ENCODE results near the gene CPSF3. TPM values are rescaled to one million over a fixed set of nuclear protein-coding genes. Genes with fewer than 3 reads are reported as not detected.

CPSF3 gene
- total RNA-seq, 1 experiment from 2014 or later: 95.5 TPM

DNA sequence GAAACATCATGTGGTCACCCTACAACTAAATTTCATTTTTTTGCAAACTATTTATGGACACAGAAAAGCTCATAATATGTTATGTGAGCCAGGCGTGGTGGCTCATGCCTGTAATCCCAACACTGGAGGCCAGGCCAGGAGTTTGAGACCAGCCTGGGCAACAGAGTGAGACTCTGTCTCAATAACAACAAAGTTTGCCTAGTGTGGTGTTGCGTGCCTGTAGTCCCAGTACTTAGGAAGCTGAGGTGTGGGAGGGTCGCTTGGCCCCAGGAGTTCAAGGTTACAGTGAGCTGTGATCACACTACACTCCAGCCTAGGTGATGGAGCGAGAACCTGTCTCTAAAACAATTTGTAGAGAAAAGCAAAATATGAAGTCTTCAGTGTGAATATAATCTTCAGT is 56.7 kb downstream of the CPSF3 start:
- H3K4me2 ChIP-seq (ENCODE audit: insufficient read depth, insufficient read length, low read length): no peak overlapping the region
- H3K79me1 ChIP-seq (ENCODE audit: insufficient read depth, low read depth, low read length, poor library complexity, severe bottlenecking): no peaks in the 10 kb centered on the region
- no peak overlapping the region for H2BK20ac ChIP-seq (ENCODE audit: low read depth, low read length, poor library complexity, severe bottlenecking)
- no peak overlapping the region for H3K27ac Mint-ChIP-seq
- no peak overlapping the region for H2BK5ac ChIP-seq (ENCODE audit: insufficient read length, low read length)
- no peaks in the 10 kb centered on the region for H4K20me1 ChIP-seq (ENCODE audit: control insufficient read depth, insufficient read depth, insufficient read length)
- no CpG with 5 or more reads among the region's 4 CpGs for WGBS (ENCODE audit: extremely low coverage, insufficient read length, low lambda C conversion rate)
- no peak overlapping the region for H3K4ac ChIP-seq (ENCODE audit: low read depth, low read length)
- H3K27me3 ChIP-seq (ENCODE audit: insufficient read depth, low read length): no peaks in the 10 kb centered on the region
- TF ChIP-seq, protein P1, sequence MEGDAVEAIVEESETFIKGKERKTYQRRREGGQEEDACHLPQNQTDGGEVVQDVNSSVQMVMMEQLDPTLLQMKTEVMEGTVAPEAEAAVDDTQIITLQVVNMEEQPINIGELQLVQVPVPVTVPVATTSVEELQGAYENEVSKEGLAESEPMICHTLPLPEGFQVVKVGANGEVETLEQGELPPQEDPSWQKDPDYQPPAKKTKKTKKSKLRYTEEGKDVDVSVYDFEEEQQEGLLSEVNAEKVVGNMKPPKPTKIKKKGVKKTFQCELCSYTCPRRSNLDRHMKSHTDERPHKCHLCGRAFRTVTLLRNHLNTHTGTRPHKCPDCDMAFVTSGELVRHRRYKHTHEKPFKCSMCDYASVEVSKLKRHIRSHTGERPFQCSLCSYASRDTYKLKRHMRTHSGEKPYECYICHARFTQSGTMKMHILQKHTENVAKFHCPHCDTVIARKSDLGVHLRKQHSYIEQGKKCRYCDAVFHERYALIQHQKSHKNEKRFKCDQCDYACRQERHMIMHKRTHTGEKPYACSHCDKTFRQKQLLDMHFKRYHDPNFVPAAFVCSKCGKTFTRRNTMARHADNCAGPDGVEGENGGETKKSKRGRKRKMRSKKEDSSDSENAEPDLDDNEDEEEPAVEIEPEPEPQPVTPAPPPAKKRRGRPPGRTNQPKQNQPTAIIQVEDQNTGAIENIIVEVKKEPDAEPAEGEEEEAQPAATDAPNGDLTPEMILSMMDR (conservative IDR thresholded peaks at IDR 0.05): no peak
- no peak overlapping the region for H3K4me3 Mint-ChIP-seq
- peaks cover 16 to 17% of the 10 kb centered on the region in 2 experiments for H3K4me1 Mint-ChIP-seq
- H2BK15ac ChIP-seq (ENCODE audit: low read depth, low read length): no peak overlapping the region
- H3K14ac ChIP-seq (ENCODE audit: insufficient read depth, low read length): no peak overlapping the region
- H2BK12ac ChIP-seq (ENCODE audit: insufficient read length, low read depth, low read length): no peak overlapping the region
- H3K9me3 ChIP-seq (ENCODE audit: control insufficient read depth, low read depth, low read length): no peaks in the 10 kb centered on the region
- H3K79me2 ChIP-seq (ENCODE audit: insufficient read depth, low read length): no peaks in the 10 kb centered on the region
- no peaks in the 10 kb centered on the region for H3K4me1 ChIP-seq (ENCODE audit: insufficient read depth, low read length)
- H4K8ac ChIP-seq (replicated peaks; ENCODE audit: insufficient read length, low read depth, low read length): no peak overlapping the region
- H3K36me3 Mint-ChIP-seq (ENCODE audit: insufficient read depth in 1 of 3, low read depth in 3 of 3): peaks cover 11 to 51% (median 28%) of the 10 kb centered on the region in 3 experiments; a peak in 6 of 7 replicates
- DNase-seq: no peak
- peaks cover 3 to 9% of the 10 kb centered on the region in 2 experiments; a peak in 3 of 5 replicates for H3K9me3 Mint-ChIP-seq
- no peak overlapping the region for H3T11ph ChIP-seq (ENCODE audit: low read length)
- peaks cover 1% of the 10 kb centered on the region for H3K23me2 ChIP-seq (ENCODE audit: insufficient read length, low read depth, low read length, poor library complexity, severe bottlenecking)
- no peak overlapping the region for H2AFZ ChIP-seq (ENCODE audit: low read length)
- no peak overlapping the region for H4K91ac ChIP-seq (ENCODE audit: insufficient read length, low read depth, low read length)
- H2BK120ac ChIP-seq (ENCODE audit: low read depth, low read length, poor library complexity, severe bottlenecking): no peak overlapping the region
- H4K5ac ChIP-seq (ENCODE audit: insufficient read length, low read depth, low read length): no peak overlapping the region
- no peak overlapping the region for H3K56ac ChIP-seq (ENCODE audit: insufficient read length, low read depth, low read length)
- H3K27me3 Mint-ChIP-seq (ENCODE audit: low read depth): peaks cover 1% of the 10 kb centered on the region
- H3K23ac ChIP-seq (ENCODE audit: insufficient read length, low read depth, low read length): no peak overlapping the region
- H2AK5ac ChIP-seq (ENCODE audit: insufficient read length, low read length): no peak overlapping the region
- H3K9ac ChIP-seq (ENCODE audit: extremely low read depth, insufficient read length, low read length): no peak overlapping the region
- H3K18ac ChIP-seq (ENCODE audit: insufficient read length, low read depth, low read length): no peak overlapping the region
- H3K27ac ChIP-seq (ENCODE audit: insufficient read length, low read depth, low read length): no peak overlapping the region
